K562 (cell line): ENCODE data around the gene HTR6. TPM values are rescaled to one million over a fixed set of nuclear protein-coding genes. Genes with fewer than 3 reads are reported as not detected.
A peak's percentile ranks its signal among the peaks of the same experiment; 100 is the strongest.

Experiments
- ATAC-seq: fragments of 200-7000 bp; cut with Tn5 transposase; 3 replicates; pipeline ENCODE4 v1.9.1; 2020; ENCODE audit warnings: moderate library complexity
- BruUV-seq: library from RNA; stranded (reverse); fragments of 400-500 nt; replicated peaks from 2 replicates; lab custom pipeline; 2021; lab: Mats Ljungman, UMichigan
- CTCF ChIA-PET: fragments of 300-600 bp; formaldehyde crosslinking; extraction: SDS; loops from one replicate; lab custom pipeline; 2021; ENCODE audit warnings: low intra/inter-chr PET ratio; lab: Yijun Ruan, JAX
- POLR2A ChIA-PET: fragments of 300-600, 350-650 bp; sonication (Branson Sonifier 250); formaldehyde crosslinking; extraction: SDS; loops from one replicate; lab custom pipeline; 2021; ENCODE audit warnings: antibody characterized with exemption, inconsistent platforms; lab: Yijun Ruan, JAX
- DNase-seq, 4 experiments: peaks; one replicate each; pipeline versions ENCODE4 v3.0.0 to v3.0.0-alpha.2; 2011 to 2018; ENCODE audit warnings: low spot score in 3 of 4, mixed read lengths in 3 of 4; ENCODE audit errors: extremely low read depth in 1 of 4
- FAIRE-seq: peaks from 2 replicates; lab custom pipeline; 2011; peaks lifted over from hg19 to GRCh38; lab: Jason Lieb, UNC
- H2AFZ ChIP-seq: 2 replicates; pipeline ENCODE4 v1.6.0; 2011; ENCODE audit warnings: low read depth, low read length, control low read depth, inconsistent platforms
- H3K27ac ChIP-seq: fragments of 200-600 bp; 3 replicates; pipeline ENCODE4 v1.8.0; 2011; ENCODE audit warnings: low read depth, mild to moderate bottlenecking, control low read depth, inconsistent platforms, low read length, moderate library complexity, mixed read lengths; ENCODE audit errors: extremely low read depth
- H3K27me3 ChIP-seq, 2 experiments: fragments of 300-600 bp in 1 of 2; 2 replicates in 1 of 2; 3 replicates in 1 of 2; pipeline versions ENCODE4 v1.6.0 to v1.8.0; 2011; ENCODE audit warnings: inconsistent platforms in 2 of 2, low read length in 2 of 2, mild to moderate bottlenecking in 1 of 2, mixed read lengths in 1 of 2, moderate library complexity in 1 of 2; ENCODE audit not compliant: control insufficient read depth in 2 of 2, insufficient read depth in 2 of 2
- H3K36me3 ChIP-seq: fragments of 300-600 bp; 3 replicates; pipeline ENCODE4 v1.8.0; 2011; ENCODE audit warnings: mild to moderate bottlenecking, low read length, inconsistent platforms; ENCODE audit not compliant: control insufficient read depth, insufficient read depth
- H3K4me1 ChIP-seq, 2 experiments: fragments of 200-600 bp in 1 of 2; replicated peaks in 1 of 2; 2 replicates in 1 of 2; 3 replicates in 1 of 2; pipeline versions ENCODE4 v1.5.1 to v1.8.0; 2011; ENCODE audit warnings: inconsistent platforms in 2 of 2, low read length in 2 of 2, mild to moderate bottlenecking in 1 of 2, mixed read lengths in 1 of 2, moderate library complexity in 1 of 2; ENCODE audit not compliant: control insufficient read depth in 2 of 2, insufficient read depth in 2 of 2
- H3K4me2 ChIP-seq: 2 replicates; pipeline ENCODE4 v1.6.1; 2011; ENCODE audit warnings: low read length, control low read depth, inconsistent platforms, mixed read lengths; ENCODE audit not compliant: insufficient read depth
- H3K4me3 ChIP-seq: fragments of 200-600 bp; sonication (generic), shearing (Covaris generic); 2 replicates; pipeline ENCODE4 v1.5.1; 2016; ENCODE audit warnings: control low read depth, inconsistent platforms
- H3K79me2 ChIP-seq: fragments of 200-600 bp; 3 replicates; pipeline ENCODE4 v1.8.0; 2011; ENCODE audit warnings: low read length, inconsistent platforms; ENCODE audit not compliant: control insufficient read depth, insufficient read depth
- H3K9ac ChIP-seq, 2 experiments: 2 replicates each; pipeline versions ENCODE4 v1.6.0 to v1.6.1; 2011; ENCODE audit warnings: low read depth in 2 of 2, low read length in 2 of 2, control low read depth in 1 of 2, inconsistent platforms in 1 of 2, mild to moderate bottlenecking in 1 of 2, mixed read lengths in 1 of 2; ENCODE audit not compliant: insufficient read depth in 1 of 2
- H3K9me1 ChIP-seq: one replicate; pipeline ENCODE4 v1.6.0; 2011; ENCODE audit warnings: inconsistent platforms, mild to moderate bottlenecking, low read length, moderate library complexity; ENCODE audit not compliant: control insufficient read depth, insufficient read depth
- H3K9me3 ChIP-seq: replicated peaks from 2 replicates; pipeline ENCODE4 v1.5.1; 2011; ENCODE audit warnings: low read depth, low read length, inconsistent platforms; ENCODE audit not compliant: control insufficient read depth, insufficient read depth
- H4K20me1 ChIP-seq: replicated peaks from 2 replicates; pipeline ENCODE4 v1.6.1; 2011; ENCODE audit warnings: low read length, inconsistent platforms, mixed read lengths; ENCODE audit not compliant: control insufficient read depth, insufficient read depth
- ATF7 ChIP-seq: fragments of 450-650 bp; IDR thresholded peaks from 2 replicates; pipeline ENCODE4 v1.7.1; 2014; ENCODE audit warnings: mild to moderate bottlenecking, moderate library complexity
- CBFA2T2 ChIP-seq: fragments of 450-650 bp; conservative IDR thresholded peaks from 2 replicates; pipeline ENCODE4 v1.6.1; 2017; ENCODE audit warnings: mild to moderate bottlenecking
- EHMT2 ChIP-seq: fragments of 450-650 bp; IDR thresholded peaks from 2 replicates; pipeline ENCODE4 v1.6.1; 2018; ENCODE audit warnings: antibody characterized with exemption
- ELF2 ChIP-seq: fragments of 250-450 bp; sonication (Bioruptor Pico); IDR thresholded peaks from 2 replicates; pipeline ENCODE4 v1.5.0; 2021; ENCODE audit warnings: mild to moderate bottlenecking
- POU5F1 ChIP-seq: fragments of 150-350 bp; IDR thresholded peaks from 2 replicates; pipeline ENCODE4 v1.6.1; 2014; ENCODE audit warnings: borderline replicate concordance, low read length, low read depth, mild to moderate bottlenecking; ENCODE audit not compliant: partially characterized antibody
- RAD21 ChIP-seq, 2 experiments: fragments of 250-450 bp in 1 of 2; fragments of 450-650 bp in 1 of 2; sonication (Bioruptor Pico) in 1 of 2; formaldehyde crosslinking in 1 of 2; IDR thresholded peaks in 1 of 2; conservative IDR thresholded peaks in 1 of 2; 2 replicates each; pipeline versions ENCODE4 v1.4.0 to v1.8.0; 2020 to 2022; ENCODE audit warnings: mild to moderate bottlenecking in 2 of 2, moderate library complexity in 1 of 2
- SMC3 ChIP-seq: conservative IDR thresholded peaks from 2 replicates; pipeline ENCODE4 v1.6.1; 2011; ENCODE audit warnings: low read depth, low read length, improper control_type of control experiment; ENCODE audit not compliant: insufficient read depth
- TEAD2 ChIP-seq: fragments of 450-650 bp; IDR thresholded peaks from 2 replicates; pipeline ENCODE4 v1.6.1; 2016; ENCODE audit warnings: missing genetic modification characterization, control low read depth, missing compliant biosample characterization
- TEAD4 ChIP-seq, 2 experiments: sonication (generic) in 1 of 2; formaldehyde crosslinking in 1 of 2; IDR thresholded peaks; 2 replicates each; pipeline versions ENCODE4 v1.6.1 to v1.8.0; 2012 to 2022; ENCODE audit warnings: borderline replicate concordance in 1 of 2, inconsistent platforms in 1 of 2, low read length in 1 of 2, mild to moderate bottlenecking in 1 of 2, missing genetic modification reagents in 1 of 2
- TGIF2 ChIP-seq: sonication (generic); formaldehyde crosslinking; IDR thresholded peaks from 2 replicates; pipeline ENCODE4 v1.8.1; 2022; ENCODE audit warnings: mild to moderate bottlenecking, missing genetic modification reagents, moderate library complexity
- ZNF121 ChIP-seq: sonication (generic); formaldehyde crosslinking; conservative IDR thresholded peaks from 2 replicates; pipeline ENCODE4 v1.8.0; 2022; ENCODE audit warnings: missing genetic modification reagents
- ZNF354B ChIP-seq: fragments of 250-450 bp; sonication (Bioruptor Pico); IDR thresholded peaks from 2 replicates; pipeline ENCODE4 v1.4.0; 2020
- ZNF384 ChIP-seq: IDR thresholded peaks from 2 replicates; pipeline ENCODE4 v1.6.1; 2012; ENCODE audit warnings: low read depth, low read length, improper control_type of control experiment
- ZNF764 ChIP-seq: fragments of 250-450 bp; sonication (Bioruptor Pico); IDR thresholded peaks from 2 replicates; pipeline ENCODE4 v1.4.0; 2020; ENCODE audit warnings: low read depth, mild to moderate bottlenecking, moderate library complexity
- WGBS: fragments of 100-300 bp; shearing (Covaris generic); methylation state at CpG from one replicate; pipeline ENCODE4 v1.1.6; 2016; ENCODE audit warnings: low coverage, mixed read lengths; ENCODE audit not compliant: insufficient coverage; ENCODE audit errors: missing lambda C conversion rate; 5-methylcytosine and 5-hydroxymethylcytosine counted together
- in situ Hi-C: fragments of 300-500 bp; cut with MboI; formaldehyde crosslinking; loops from 4 replicates; pipeline ENCODE4 v1.15.0; 2018; ENCODE audit warnings: inconsistent platforms, mixed read lengths
- intact Hi-C: fragments of 100-400 bp; cut with micrococcal nuclease; formaldehyde crosslinking; loops from 2 replicates; pipeline ENCODE4 v1.14.2; 2022
- polyA plus RNA-seq, 8 experiments: library from polyadenylated mRNA; depleted of rRNA in 4 of 8; stranded (reverse) in 5 of 8; unstranded in 3 of 8; fragments of >200 nt; fragmentation: Nextera tagmentation in 2 of 8; fragmentation: Illumina TruSeq in 1 of 8; extraction: Ambion mirVana in 2 of 8; extraction: Trizol in 1 of 8; gene quantifications; 2 replicates each; pipeline versions ENCODE4 v1.2.1 to v1.2.3, GENCODE V29; 2011 to 2014; ENCODE audit warnings: inconsistent platforms in 1 of 8, missing spikeins in 1 of 8
- total RNA-seq, 7 experiments: library from RNA; depleted of rRNA in 6 of 7; stranded (reverse); fragments of >200 nt in 6 of 7; fragmentation: Illumina TruSeq in 2 of 7; extraction: Trizol in 2 of 7; gene quantifications; 2 replicates each; pipeline versions ENCODE4 v1.2.1 to v1.2.3, GENCODE V29; 2011 to 2021; ENCODE audit warnings: low replicate concordance in 1 of 7
- TF ChIP-seq, protein P1 (sequence below): fragments of 450-650 bp; IDR thresholded peaks from 2 replicates; pipeline ENCODE4 v1.6.1; 2017; ENCODE audit warnings: mild to moderate bottlenecking, moderate library complexity
- TF ChIP-seq, protein P2 (sequence below), 3 experiments: IDR thresholded peaks in 2 of 3; conservative IDR thresholded peaks in 1 of 3; 2 replicates each; pipeline ENCODE4 v1.5.1; 2011 to 2012; ENCODE audit warnings: low read length in 3 of 3, mild to moderate bottlenecking in 3 of 3, control low read depth in 2 of 3, improper control_type of control experiment in 1 of 3, inconsistent platforms in 1 of 3, low read depth in 1 of 3, mixed read lengths in 1 of 3, moderate library complexity in 1 of 3; ENCODE audit not compliant: insufficient read depth in 2 of 3
- TF ChIP-seq, protein P3 (sequence below): fragments of 250-450 bp; sonication (Bioruptor Pico); IDR thresholded peaks from 2 replicates; pipeline ENCODE4 v1.8.0; 2022; ENCODE audit warnings: inconsistent platforms

HTR6 gene
- total and polyA plus RNA-seq, 9 of the 15 experiments (the other 6 are each of a cell fraction or from before 2014, with no cell fraction given): not detected

DNA sequence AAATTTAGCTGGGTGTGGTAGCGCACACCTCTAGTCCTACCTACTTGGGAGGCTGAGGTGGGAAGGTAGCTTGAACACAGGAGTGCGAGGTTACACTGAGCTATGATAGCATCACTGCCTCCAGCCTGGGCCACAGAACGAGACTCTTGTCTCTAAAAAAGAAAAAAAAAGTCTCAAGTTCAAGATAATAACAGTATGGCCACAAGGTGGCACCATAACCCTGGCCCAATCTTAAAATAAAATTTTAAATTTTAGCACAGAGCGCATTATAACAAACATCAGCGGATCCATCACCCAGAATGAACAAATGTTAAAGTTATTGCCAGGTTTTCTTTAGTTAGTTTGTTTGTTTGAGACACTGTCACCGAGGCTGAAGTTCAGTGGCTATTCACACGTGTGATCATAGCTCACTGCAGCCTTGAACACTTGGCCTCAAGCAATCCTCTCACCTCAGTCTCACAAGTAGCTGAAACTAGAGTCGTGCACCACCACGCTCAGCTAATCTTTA is 2.9 kb upstream of the HTR6 start:
- ATAC-seq: no peak
- no peak for TF ChIP-seq POU5F1
- 0 out of 2 replicates have a peak, but pooled peaks have one; percentile 10 for TF ChIP-seq ATF7
- peak; percentile 95 for TF ChIP-seq ZNF384
- no peak for TF ChIP-seq TGIF2 (CRISPR knock-in tag)
- TF ChIP-seq EHMT2: no peak
- TF ChIP-seq TEAD4 (IDR thresholded peaks at IDR 0.05; ENCODE audit: low read length): 0 out of 2 replicates have a peak, but pooled peaks have one; percentile 15
- no peak for TF ChIP-seq TEAD4 (CRISPR knock-in tag; IDR thresholded peaks at IDR 0.05; ENCODE audit: borderline replicate concordance)
- TF ChIP-seq, protein P1, sequence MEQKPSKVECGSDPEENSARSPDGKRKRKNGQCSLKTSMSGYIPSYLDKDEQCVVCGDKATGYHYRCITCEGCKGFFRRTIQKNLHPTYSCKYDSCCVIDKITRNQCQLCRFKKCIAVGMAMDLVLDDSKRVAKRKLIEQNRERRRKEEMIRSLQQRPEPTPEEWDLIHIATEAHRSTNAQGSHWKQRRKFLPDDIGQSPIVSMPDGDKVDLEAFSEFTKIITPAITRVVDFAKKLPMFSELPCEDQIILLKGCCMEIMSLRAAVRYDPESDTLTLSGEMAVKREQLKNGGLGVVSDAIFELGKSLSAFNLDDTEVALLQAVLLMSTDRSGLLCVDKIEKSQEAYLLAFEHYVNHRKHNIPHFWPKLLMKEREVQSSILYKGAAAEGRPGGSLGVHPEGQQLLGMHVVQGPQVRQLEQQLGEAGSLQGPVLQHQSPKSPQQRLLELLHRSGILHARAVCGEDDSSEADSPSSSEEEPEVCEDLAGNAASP: no peak
- TF ChIP-seq ZNF121 (CRISPR knock-in tag): peak; percentile 89; the same call in 1 of the 2 replicates
- no peak for TF ChIP-seq CBFA2T2
- TF ChIP-seq, protein P2, sequence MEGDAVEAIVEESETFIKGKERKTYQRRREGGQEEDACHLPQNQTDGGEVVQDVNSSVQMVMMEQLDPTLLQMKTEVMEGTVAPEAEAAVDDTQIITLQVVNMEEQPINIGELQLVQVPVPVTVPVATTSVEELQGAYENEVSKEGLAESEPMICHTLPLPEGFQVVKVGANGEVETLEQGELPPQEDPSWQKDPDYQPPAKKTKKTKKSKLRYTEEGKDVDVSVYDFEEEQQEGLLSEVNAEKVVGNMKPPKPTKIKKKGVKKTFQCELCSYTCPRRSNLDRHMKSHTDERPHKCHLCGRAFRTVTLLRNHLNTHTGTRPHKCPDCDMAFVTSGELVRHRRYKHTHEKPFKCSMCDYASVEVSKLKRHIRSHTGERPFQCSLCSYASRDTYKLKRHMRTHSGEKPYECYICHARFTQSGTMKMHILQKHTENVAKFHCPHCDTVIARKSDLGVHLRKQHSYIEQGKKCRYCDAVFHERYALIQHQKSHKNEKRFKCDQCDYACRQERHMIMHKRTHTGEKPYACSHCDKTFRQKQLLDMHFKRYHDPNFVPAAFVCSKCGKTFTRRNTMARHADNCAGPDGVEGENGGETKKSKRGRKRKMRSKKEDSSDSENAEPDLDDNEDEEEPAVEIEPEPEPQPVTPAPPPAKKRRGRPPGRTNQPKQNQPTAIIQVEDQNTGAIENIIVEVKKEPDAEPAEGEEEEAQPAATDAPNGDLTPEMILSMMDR (IDR thresholded peaks at IDR 0.05 in 2 of 3, conservative IDR thresholded peaks at IDR 0.05 in 1 of 3; ENCODE audit: insufficient read depth in 2 of 3, low read depth in 1 of 3, low read length in 3 of 3): peak; percentile 63 to 89 (median 78)
- no peak for TF ChIP-seq TEAD2 (tag)
- TF ChIP-seq RAD21 (CRISPR knock-in tag; conservative IDR thresholded peaks at IDR 0.05 in 1 of 2, IDR thresholded peaks at IDR 0.05 in 1 of 2): peak; percentile 53 to 75
- TF ChIP-seq, protein P3, sequence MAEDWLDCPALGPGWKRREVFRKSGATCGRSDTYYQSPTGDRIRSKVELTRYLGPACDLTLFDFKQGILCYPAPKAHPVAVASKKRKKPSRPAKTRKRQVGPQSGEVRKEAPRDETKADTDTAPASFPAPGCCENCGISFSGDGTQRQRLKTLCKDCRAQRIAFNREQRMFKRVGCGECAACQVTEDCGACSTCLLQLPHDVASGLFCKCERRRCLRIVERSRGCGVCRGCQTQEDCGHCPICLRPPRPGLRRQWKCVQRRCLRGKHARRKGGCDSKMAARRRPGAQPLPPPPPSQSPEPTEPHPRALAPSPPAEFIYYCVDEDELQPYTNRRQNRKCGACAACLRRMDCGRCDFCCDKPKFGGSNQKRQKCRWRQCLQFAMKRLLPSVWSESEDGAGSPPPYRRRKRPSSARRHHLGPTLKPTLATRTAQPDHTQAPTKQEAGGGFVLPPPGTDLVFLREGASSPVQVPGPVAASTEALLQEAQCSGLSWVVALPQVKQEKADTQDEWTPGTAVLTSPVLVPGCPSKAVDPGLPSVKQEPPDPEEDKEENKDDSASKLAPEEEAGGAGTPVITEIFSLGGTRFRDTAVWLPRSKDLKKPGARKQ (CRISPR knock-in tag): no peak
- TF ChIP-seq SMC3: peak; percentile 58
- TF ChIP-seq ZNF354B (CRISPR knock-in tag): 0 out of 2 replicates have a peak, but pooled peaks have one; percentile 54
- 0 out of 2 replicates have a peak, but pooled peaks have one; percentile 30 for TF ChIP-seq ELF2
- TF ChIP-seq ZNF764 (CRISPR knock-in tag): no peak

More for the DNA sequence above, 2.9 kb upstream of the HTR6 start:
- H3K36me3 ChIP-seq: no peaks in the 10 kb centered on the region
- peak; percentile 88 for FAIRE-seq
- ChIA-PET POLR2A (interaction anchor here (0.6 to 2.1 kb wide), 4 partner anchors 10 to 446 kb away, joined by 3 to 4 read pairs (median 4); no protein-coding TSS in a partner anchor), CTCF (interaction anchor here (0.6 to 1.2 kb wide), 3 partner anchors 41 to 44 kb away, joined by 3 to 8 read pairs (median 6); no protein-coding TSS in a partner anchor)
- H3K27me3 ChIP-seq: peaks cover 27 to 62% of the 10 kb centered on the region in 2 experiments; a peak in 4 of 5 replicates
- H3K4me1 ChIP-seq: peaks cover 0 to 25% of the 10 kb centered on the region in 2 experiments; a peak in 2 of 5 replicates
- H3K79me2 ChIP-seq: no peaks in the 10 kb centered on the region
- in situ Hi-C loops: loop anchor here (25.0 kb wide), 1 partner anchor 1049 kb away; no protein-coding TSS in a partner anchor
- DNase-seq: peak in 2 of 4 experiments; percentile 28 to 65
- intact Hi-C loops: loop anchor here (1.0 to 5.0 kb wide), 2 partner anchors 43 to 151 kb away; no protein-coding TSS in a partner anchor
- no peaks in the 10 kb centered on the region; the same call in 1 of the 2 replicates for H4K20me1 ChIP-seq
- H3K4me3 ChIP-seq: no peak overlapping the region
- no peaks in the 10 kb centered on the region for H3K9me1 ChIP-seq
- H3K9me3 ChIP-seq: no peaks in the 10 kb centered on the region
- no peak overlapping the region for H3K4me2 ChIP-seq
- no peak overlapping the region for H3K27ac ChIP-seq
- no TSS peak for BruUV-seq
- 2% methylated on average over 9 of the region's 9 CpGs for whole genome bisulfite sequencing
- no peak overlapping the region for H2AFZ ChIP-seq
- H3K9ac ChIP-seq: no peak overlapping the region
